ENCODE measurements around the gene SPAG9. TPM values are rescaled to one million over a fixed set of nuclear protein-coding genes. Genes with fewer than 3 reads are reported as not detected.

SPAG9 gene
- total and polyA plus RNA-seq, 2 of the 8 experiments (the other 6 are each of a cell fraction or from before 2014, with no cell fraction given), result 9.8 to 63.8 TPM

- POLR2A ChIA-PET (ENCODE audit: partially characterized antibody), result no interaction called here
- H3K79me2 ChIP-seq (ENCODE audit: control insufficient read depth in 1 of 2, insufficient read depth in 2 of 2, low read length in 2 of 2), result peaks cover 0 to 75% of the 10 kb centered on the region in 2 experiments; a peak in 2 of 4 replicates
- TF ChIP-seq CREB1 (IDR thresholded peaks at IDR 0.05) (no peak), SRF (IDR thresholded peaks at IDR 0.05; ENCODE audit: low read depth, low read length) (no peak), USF2 (IDR thresholded peaks at IDR 0.05; ENCODE audit: low read length) (no peak), SUZ12 (IDR thresholded peaks at IDR 0.05; ENCODE audit: low read length) (no peak), JUN (IDR thresholded peaks at IDR 0.05; ENCODE audit: low read depth, low read length) (no peak), SP2 (IDR thresholded peaks at IDR 0.05; ENCODE audit: low read length) (no peak), EP300 (IDR thresholded peaks at IDR 0.05; ENCODE audit: borderline replicate concordance in 1 of 2, low read depth in 2 of 2, low read length in 2 of 2) (no peak), E2F6 (IDR thresholded peaks at IDR 0.05) (no peak), RNF2 (IDR thresholded peaks at IDR 0.05; ENCODE audit: borderline replicate concordance, low read depth, low read length, missing control alignments, poor library complexity, severe bottlenecking) (no peak), ATF2 (IDR thresholded peaks at IDR 0.05; ENCODE audit: low read length) (no peak)
Observed at GRCh38 chr17:51115179-51115578, 5.5 kb downstream of the SPAG9 start.

More at GRCh38 chr17:51115179-51115578, 5.5 kb downstream of the SPAG9 start:
- Histone ChIP-seq H2BK20ac (ENCODE audit: low read length) (no peak overlapping the region), H3K27ac (ENCODE audit: low read depth, low read length) (no peak overlapping the region), H4K91ac (replicated peaks; ENCODE audit: insufficient read length, low read length) (no peak overlapping the region), H3K18ac (ENCODE audit: extremely low read depth, low read length) (no peak overlapping the region), H3K4me2 (ENCODE audit: insufficient read depth in 1 of 2, low read depth in 2 of 2, low read length in 2 of 2) (no peak overlapping the region), H3K79me1 (ENCODE audit: low read depth, low read length) (peaks cover 10% of the 10 kb centered on the region; the same call in 1 of the 2 replicates), H2AK5ac (ENCODE audit: low read depth, low read length) (no peak overlapping the region), H3K23me2 (ENCODE audit: low read depth, low read length) (peaks cover 2% of the 10 kb centered on the region; the same call in 1 of the 2 replicates), H3K23ac (ENCODE audit: insufficient read length) (no peak overlapping the region), H2BK12ac (ENCODE audit: low read depth, low read length) (no peak overlapping the region), H4K5ac (ENCODE audit: insufficient read length, low read depth, low read length) (no peak overlapping the region), H4K8ac (ENCODE audit: extremely low read depth, insufficient read depth, low read length) (no peak overlapping the region), H3K14ac (ENCODE audit: insufficient read length) (no peak overlapping the region), H3K4ac (replicated peaks; ENCODE audit: insufficient read length, low read depth, low read length) (no peak overlapping the region), H4K20me1 (replicated peaks in 1 of 2; ENCODE audit: control insufficient read depth in 1 of 2, insufficient read depth in 2 of 2, low read length in 2 of 2) (peaks cover 5 to 13% of the 10 kb centered on the region in 2 experiments), H3K4me3 (ENCODE audit: extremely low read depth in 1 of 4, insufficient read depth in 2 of 4, low read depth in 3 of 4, low read length in 4 of 4) (no peak overlapping the region), H2BK5ac (ENCODE audit: low read depth, low read length) (no peak overlapping the region), H3K9me3 (ENCODE audit: insufficient read depth in 2 of 2, low read depth in 1 of 2, low read length in 1 of 2) (no peaks in the 10 kb centered on the region), H3K27me3 (replicated peaks in 1 of 4; ENCODE audit: control insufficient read depth in 3 of 4, extremely low read depth in 1 of 4, insufficient read depth in 3 of 4, low read length in 3 of 4) (no peaks in the 10 kb centered on the region), H2BK15ac (ENCODE audit: low read length) (no peak overlapping the region), H2BK120ac (replicated peaks; ENCODE audit: low read depth, low read length) (no peak overlapping the region), H3K36me3 (ENCODE audit: control insufficient read depth in 2 of 4, insufficient read depth in 4 of 4, low read length in 3 of 4) (no peaks in the 10 kb centered on the region), H3K9ac (replicated peaks in 1 of 4; ENCODE audit: extremely low read depth in 1 of 4, low read depth in 3 of 4, low read length in 3 of 4) (no peak overlapping the region), H3K56ac (replicated peaks; ENCODE audit: insufficient read length, low read depth, low read length) (no peak overlapping the region), H3K4me1 (replicated peaks in 1 of 4; ENCODE audit: control insufficient read depth in 3 of 4, insufficient read depth in 4 of 4, low read length in 3 of 4) (peaks cover 0 to 3% (median under 1%) of the 10 kb centered on the region in 4 experiments; a peak in 3 of 7 replicates), H2AFZ (ENCODE audit: low read length) (no peak overlapping the region)
- FAIRE-seq, result no peak
- WGBS, 2 experiments (ENCODE audit: extremely low coverage in 1 of 2, insufficient coverage in 1 of 2, insufficient read length in 1 of 2, insufficient replicate concordance in 2 of 2, low coverage in 1 of 2, low lambda C conversion rate in 2 of 2, missing lambda C conversion rate in 1 of 2), result 94% methylated on average over 2 of the region's 4 CpGs; no CpG with 5 or more reads in 1 of the 2 experiments
- DNase-seq (ENCODE audit: low read depth in 1 of 2, low spot score in 2 of 2), result no peak
- CTCF ChIA-PET (ENCODE audit: partially characterized antibody), result interaction anchor here (0.6 kb wide), 1 partner anchor 73 kb away, joined by 3 read pairs; no protein-coding TSS in a partner anchor

Measured in H1 (cell line).